HFF-Myc (cell line): ENCODE data around the gene BRD1.

ENCODE experiments used
- DNase-seq: peaks from one replicate; pipeline ENCODE4 v3.0.0-alpha.2; 2011; ENCODE audit warnings: low read depth; ENCODE audit errors: extremely low read depth
- H3K4me3 ChIP-seq: replicated peaks from 2 replicates; pipeline ENCODE4 v1.5.1; 2011; ENCODE audit warnings: low read depth, mild to moderate bottlenecking, control low read depth, low read length
- TF ChIP-seq, protein P1 (sequence below): IDR thresholded peaks from 2 replicates; pipeline ENCODE4 v1.5.1; 2012; ENCODE audit warnings: mild to moderate bottlenecking, low read depth, low read length, control low read depth; ENCODE audit errors: missing control alignments

Gene BRD1

DNA sequence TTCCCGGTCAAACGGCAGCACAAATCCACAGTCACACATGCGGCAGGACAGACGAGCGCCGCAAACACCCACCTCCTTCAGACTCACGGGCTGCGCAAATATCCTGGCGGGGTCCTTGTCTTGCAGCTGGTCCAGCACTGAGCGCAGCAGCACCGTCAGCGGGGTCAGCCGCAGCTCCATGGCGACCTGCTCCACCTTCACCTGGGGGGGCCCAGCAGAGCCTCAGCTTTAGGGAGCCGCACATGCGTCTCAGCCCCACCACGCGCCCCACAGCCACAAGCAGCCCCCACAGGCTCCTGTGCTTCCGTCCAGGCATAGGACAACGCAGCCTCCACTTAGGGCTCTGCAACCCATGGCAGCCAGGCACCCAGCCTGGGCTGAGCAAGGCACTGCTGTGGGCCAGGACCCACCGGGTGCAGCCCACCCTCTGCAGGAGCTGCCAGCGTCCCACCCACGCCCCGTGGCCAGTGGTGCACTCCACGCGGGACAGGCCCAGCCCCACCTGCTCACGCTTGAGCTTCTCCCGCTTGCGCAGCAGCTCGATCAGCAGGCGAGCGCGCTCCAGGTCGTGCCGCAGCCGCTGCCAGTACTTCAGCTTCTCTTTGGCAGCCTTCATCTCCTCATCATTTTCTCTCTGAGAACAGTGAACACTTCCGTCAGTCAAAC lies 29.1 kb downstream of the BRD1 start:
- TF ChIP-seq, protein P1, sequence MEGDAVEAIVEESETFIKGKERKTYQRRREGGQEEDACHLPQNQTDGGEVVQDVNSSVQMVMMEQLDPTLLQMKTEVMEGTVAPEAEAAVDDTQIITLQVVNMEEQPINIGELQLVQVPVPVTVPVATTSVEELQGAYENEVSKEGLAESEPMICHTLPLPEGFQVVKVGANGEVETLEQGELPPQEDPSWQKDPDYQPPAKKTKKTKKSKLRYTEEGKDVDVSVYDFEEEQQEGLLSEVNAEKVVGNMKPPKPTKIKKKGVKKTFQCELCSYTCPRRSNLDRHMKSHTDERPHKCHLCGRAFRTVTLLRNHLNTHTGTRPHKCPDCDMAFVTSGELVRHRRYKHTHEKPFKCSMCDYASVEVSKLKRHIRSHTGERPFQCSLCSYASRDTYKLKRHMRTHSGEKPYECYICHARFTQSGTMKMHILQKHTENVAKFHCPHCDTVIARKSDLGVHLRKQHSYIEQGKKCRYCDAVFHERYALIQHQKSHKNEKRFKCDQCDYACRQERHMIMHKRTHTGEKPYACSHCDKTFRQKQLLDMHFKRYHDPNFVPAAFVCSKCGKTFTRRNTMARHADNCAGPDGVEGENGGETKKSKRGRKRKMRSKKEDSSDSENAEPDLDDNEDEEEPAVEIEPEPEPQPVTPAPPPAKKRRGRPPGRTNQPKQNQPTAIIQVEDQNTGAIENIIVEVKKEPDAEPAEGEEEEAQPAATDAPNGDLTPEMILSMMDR: no peak
- no peak for DNase-seq
- no peak overlapping the region for H3K4me3 ChIP-seq

DNA sequence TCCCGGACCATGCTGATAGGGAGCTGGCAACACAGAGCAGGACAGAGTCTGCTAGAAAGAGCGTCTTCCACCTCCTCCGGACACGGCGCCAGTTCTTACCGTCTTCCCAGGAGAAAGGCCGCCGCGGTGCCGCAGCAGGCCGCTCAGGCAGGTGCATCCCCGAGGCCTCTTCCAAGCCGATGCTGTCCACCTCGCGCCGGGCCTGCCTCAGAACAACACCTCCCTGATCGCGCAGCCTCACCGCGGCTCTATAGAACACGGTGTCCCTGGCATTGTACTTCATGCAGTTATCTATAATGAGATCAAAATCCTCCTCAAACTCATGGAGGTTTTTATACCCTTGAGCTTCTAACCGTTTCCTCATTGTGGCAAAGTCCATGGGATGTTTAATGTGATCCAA lies 30.0 kb downstream of the BRD1 start:
- TF ChIP-seq, protein P1: no peak
- no peak overlapping the region for H3K4me3 ChIP-seq
- no peak for DNase-seq

DNA sequence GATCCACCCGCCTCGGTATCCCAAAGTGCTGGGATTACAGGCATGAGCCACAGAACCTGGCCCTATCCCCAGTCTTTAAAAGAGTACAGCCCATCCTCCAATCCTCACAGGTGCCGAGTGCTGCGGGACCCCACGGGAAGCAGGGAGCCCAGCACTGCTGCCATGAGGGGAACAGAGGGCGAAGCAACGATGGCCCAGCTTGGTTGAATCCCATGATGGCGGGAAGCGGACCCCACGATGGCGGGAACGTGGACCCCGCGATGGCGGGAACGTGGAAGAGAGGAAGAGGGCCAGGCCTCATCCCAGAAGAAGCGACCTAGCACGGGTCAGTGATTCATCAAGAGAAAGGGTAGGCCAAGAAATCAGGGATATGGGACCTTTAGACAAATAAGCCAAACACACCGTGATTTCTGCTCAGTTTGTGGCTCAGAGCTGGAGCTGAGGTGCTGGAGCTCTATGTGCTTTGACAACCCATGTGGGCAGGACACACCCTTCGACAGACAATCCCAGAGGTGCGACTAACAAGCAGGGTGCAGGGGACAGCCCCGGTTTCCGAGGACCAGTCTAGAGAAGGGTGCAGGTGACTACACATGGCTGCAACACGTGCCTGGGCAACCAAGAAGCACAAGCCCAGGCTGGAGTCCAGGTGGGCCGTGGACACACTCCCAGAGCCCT lies 30.9 kb downstream of the BRD1 start:
- no peak overlapping the region for H3K4me3 ChIP-seq
- DNase-seq: no peak
- TF ChIP-seq, protein P1: no peak

DNA sequence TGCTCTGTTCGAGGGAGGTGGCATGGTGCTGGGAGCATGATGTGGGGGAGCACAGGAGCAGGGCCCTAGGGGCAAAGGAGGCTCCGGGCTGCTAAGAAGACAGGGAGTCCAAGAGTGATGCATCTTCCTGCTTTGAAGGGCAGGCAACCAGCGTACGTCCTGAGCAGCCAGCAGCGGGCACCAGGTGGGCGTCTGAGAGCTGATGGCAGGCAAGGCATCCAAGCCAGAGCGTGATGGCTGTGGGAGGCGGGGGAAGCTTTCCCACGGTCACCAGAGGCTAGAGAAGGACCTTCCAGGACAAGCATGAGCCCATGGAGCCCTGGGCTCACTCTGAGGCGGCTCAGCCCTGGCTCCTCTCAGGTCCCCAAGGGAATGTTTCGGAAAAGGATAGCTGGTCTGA lies 32.2 kb downstream of the BRD1 start:
- no peak overlapping the region for H3K4me3 ChIP-seq
- TF ChIP-seq, protein P1: no peak
- no peak for DNase-seq

DNA sequence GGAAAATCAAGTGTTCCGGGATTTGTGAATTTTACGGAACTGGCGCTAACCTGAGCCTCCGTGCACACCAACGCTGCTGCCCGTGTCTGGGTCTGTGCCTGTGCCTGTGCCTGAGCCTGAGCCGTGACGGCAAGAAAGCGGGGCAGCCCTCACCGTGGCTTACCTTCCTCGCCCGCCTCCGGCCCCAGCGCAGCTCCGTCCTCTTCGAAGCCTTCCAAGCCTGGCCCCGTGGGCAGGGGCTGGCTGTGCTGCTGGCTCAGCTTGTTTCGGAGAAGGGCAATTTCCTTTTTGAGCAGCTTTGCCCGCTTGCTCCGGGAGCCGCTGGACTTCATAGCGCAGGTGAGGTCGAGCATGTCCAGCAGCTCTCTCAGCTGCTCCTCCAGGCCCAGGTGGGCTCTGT lies 33.8 kb downstream of the BRD1 start:
- TF ChIP-seq, protein P1: no peak
- DNase-seq: no peak
- H3K4me3 ChIP-seq: no peak overlapping the region

DNA sequence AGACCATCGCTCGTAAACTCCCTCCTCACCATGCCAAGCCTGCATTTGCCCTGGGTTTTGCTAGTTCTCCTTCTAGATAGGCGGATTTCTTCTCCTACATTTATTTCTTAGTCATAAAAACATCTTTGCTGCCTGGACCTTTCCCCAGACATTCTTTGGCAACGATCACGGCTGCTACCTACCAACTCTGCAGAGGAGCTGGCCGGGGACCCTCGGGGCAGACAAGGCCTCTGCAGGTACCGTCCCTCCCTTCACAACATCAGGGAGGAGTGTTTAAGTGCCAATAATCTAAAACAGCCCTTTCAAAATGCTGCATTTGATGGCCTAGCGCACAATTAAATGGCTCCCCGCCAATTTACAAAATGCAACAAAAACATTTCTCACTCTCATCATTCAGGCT lies 34.4 kb downstream of the BRD1 start:
- no peak for DNase-seq
- TF ChIP-seq, protein P1: no peak
- no peak overlapping the region for H3K4me3 ChIP-seq
